Uterus (tissue), 4 donors: Measurements from ENCODE around the gene PSTPIP1. TPM values are rescaled to one million over a fixed set of nuclear protein-coding genes. Genes with fewer than 3 reads are reported as not detected.

Source experiments
- DNase-seq, 2 donors: peaks; one replicate each; pipeline ENCODE4 v3.0.0-alpha.2; 2019 to 2020
- H3K27ac ChIP-seq, 2 donors: fragments of 200-600 bp; sonication (generic); 1 replicate in 1 of 2; 2 replicates in 1 of 2; pipeline ENCODE4 v1.5.1; 2016 to 2018
- H3K27me3 ChIP-seq, 2 donors: fragments of 200-600 bp; sonication (generic); one replicate each; pipeline ENCODE4 v1.5.1; 2018 to 2019; ENCODE audit warnings: control low read depth in 1 of 2
- H3K36me3 ChIP-seq, 2 donors: fragments of 200-600 bp; sonication (generic); one replicate each; pipeline ENCODE4 v1.5.1; 2019; ENCODE audit warnings: control low read depth in 1 of 2
- H3K4me1 ChIP-seq, 2 donors: fragments of 200-600 bp; sonication (generic); one replicate each; pipeline ENCODE4 v1.5.1; 2018 to 2019; ENCODE audit warnings: control low read depth in 1 of 2
- H3K4me3 ChIP-seq, 2 donors: fragments of 200-600 bp; sonication (generic); 1 replicate in 1 of 2; 2 replicates in 1 of 2; pipeline ENCODE4 v1.5.1; 2018 to 2019; ENCODE audit warnings: mild to moderate bottlenecking in 1 of 2
- H3K9me3 ChIP-seq, 2 donors: fragments of 200-600 bp; sonication (generic); one replicate each; pipeline ENCODE4 v1.5.1; 2019; ENCODE audit warnings: control low read depth in 1 of 2
- CTCF ChIP-seq, 4 experiments: fragments of 200-600 bp in 2 of 4; fragments of 450-650 bp in 2 of 4; sonication (generic) in 2 of 4; IDR thresholded peaks; one replicate each; pipeline ENCODE4 v1.5.1; 2016 to 2019; ENCODE audit warnings: antibody characterized with exemption in 4 of 4, mild to moderate bottlenecking in 2 of 4, moderate library complexity in 1 of 4
- POLR2A ChIP-seq, 2 donors: fragments of 450-650 bp; IDR thresholded peaks; one replicate each; pipeline ENCODE4 v1.6.1; 2016; ENCODE audit warnings: antibody characterized with exemption in 2 of 2, mild to moderate bottlenecking in 1 of 2, moderate library complexity in 1 of 2
- intact Hi-C: fragments of 100-400 bp; cut with DNase I; formaldehyde crosslinking; loops from one replicate; pipeline ENCODE4 v1.15.1; 2023; ENCODE audit warnings: low total_unique reads
- total RNA-seq, 4 donors: library from RNA; depleted of rRNA in 3 of 4; stranded (reverse); fragments of >200 nt in 3 of 4; gene quantifications; one replicate each; pipeline versions ENCODE4 v1.1.0 to v1.2.4, GENCODE V29; 2014 to 2023
- donor health status: DM: yes; HTN: yes; CAD: no.

PSTPIP1 gene
- total RNA-seq, 4 donors from 2014 or later, result 1.3 to 10.0 (median 4.7) TPM; not detected in 1

- TF ChIP-seq CTCF (IDR thresholded peaks at IDR 0.05), result no peak
- TF ChIP-seq POLR2A (IDR thresholded peaks at IDR 0.05), result no peak
- Histone ChIP-seq H3K4me3 (no peak overlapping the region), H3K9me3 (no peaks in the 10 kb centered on the region), H3K27me3 (no peaks in the 10 kb centered on the region), H3K27ac (no peak overlapping the region), H3K4me1 (peaks cover 0 to 5% of the 10 kb centered on the region in 2 donors), H3K36me3 (no peaks in the 10 kb centered on the region)
- intact Hi-C loops, result no loop called here
- DNase-seq, result no peak
These were observed 69.8 kb downstream of the PSTPIP1 start for GRCh38 chr15:77064539-77065308.

- no peaks in the 10 kb centered on the region for H3K4me1 ChIP-seq
- no peak overlapping the region for H3K4me3 ChIP-seq
- TF ChIP-seq POLR2A (IDR thresholded peaks at IDR 0.05), result no peak
- no peak for TF ChIP-seq CTCF (IDR thresholded peaks at IDR 0.05)
- DNase-seq, result no peak
- H3K27ac ChIP-seq, result no peak overlapping the region
- intact Hi-C loops, result no loop called here
- no peaks in the 10 kb centered on the region for H3K9me3 ChIP-seq
- no peaks in the 10 kb centered on the region for H3K36me3 ChIP-seq
- no peaks in the 10 kb centered on the region for H3K27me3 ChIP-seq
These were observed 72.2 kb downstream of the PSTPIP1 start for GRCh38 chr15:77066971-77067690.

- TF ChIP-seq POLR2A (IDR thresholded peaks at IDR 0.05), result no peak
- no peak for TF ChIP-seq CTCF (IDR thresholded peaks at IDR 0.05)
- H3K4me1 ChIP-seq, result no peaks in the 10 kb centered on the region
- intact Hi-C loops, result no loop called here
These were observed 72.9 kb downstream of the PSTPIP1 start for GRCh38 chr15:77067691-77068367.

GRCh38 chr15:77068633-77069032 lies 73.7 kb downstream of the PSTPIP1 start:
- Histone ChIP-seq H3K27ac (no peak overlapping the region), H3K4me3 (no peak overlapping the region), H3K27me3 (no peaks in the 10 kb centered on the region), H3K9me3 (no peaks in the 10 kb centered on the region), H3K36me3 (no peaks in the 10 kb centered on the region), H3K4me1 (no peaks in the 10 kb centered on the region)
- intact Hi-C loops, result no loop called here
- TF ChIP-seq CTCF (IDR thresholded peaks at IDR 0.05) (no peak), POLR2A (IDR thresholded peaks at IDR 0.05) (no peak)
- no peak for DNase-seq

More at GRCh38 chr15:77067691-77068367, 72.9 kb downstream of the PSTPIP1 start:
- H3K36me3 ChIP-seq, result no peaks in the 10 kb centered on the region
- no peak overlapping the region for H3K27ac ChIP-seq
- no peak for DNase-seq
- H3K4me3 ChIP-seq, result no peak overlapping the region
- H3K27me3 ChIP-seq, result no peaks in the 10 kb centered on the region
- no peaks in the 10 kb centered on the region for H3K9me3 ChIP-seq
